Medulla oblongata (tissue), 1 donor: Measurements from ENCODE around the gene FEM1A.
"Not testable (repeated sequence)": the region's sequence is repeated elsewhere in the genome, so short reads cannot be mapped to it uniquely, and the experiment has no call there.

Source experiments
- DNase-seq: peaks from one replicate; pipeline ENCODE4 v3.0.0-alpha.2; 2015; ENCODE audit errors: extremely low spot score

FEM1A gene, protein sequence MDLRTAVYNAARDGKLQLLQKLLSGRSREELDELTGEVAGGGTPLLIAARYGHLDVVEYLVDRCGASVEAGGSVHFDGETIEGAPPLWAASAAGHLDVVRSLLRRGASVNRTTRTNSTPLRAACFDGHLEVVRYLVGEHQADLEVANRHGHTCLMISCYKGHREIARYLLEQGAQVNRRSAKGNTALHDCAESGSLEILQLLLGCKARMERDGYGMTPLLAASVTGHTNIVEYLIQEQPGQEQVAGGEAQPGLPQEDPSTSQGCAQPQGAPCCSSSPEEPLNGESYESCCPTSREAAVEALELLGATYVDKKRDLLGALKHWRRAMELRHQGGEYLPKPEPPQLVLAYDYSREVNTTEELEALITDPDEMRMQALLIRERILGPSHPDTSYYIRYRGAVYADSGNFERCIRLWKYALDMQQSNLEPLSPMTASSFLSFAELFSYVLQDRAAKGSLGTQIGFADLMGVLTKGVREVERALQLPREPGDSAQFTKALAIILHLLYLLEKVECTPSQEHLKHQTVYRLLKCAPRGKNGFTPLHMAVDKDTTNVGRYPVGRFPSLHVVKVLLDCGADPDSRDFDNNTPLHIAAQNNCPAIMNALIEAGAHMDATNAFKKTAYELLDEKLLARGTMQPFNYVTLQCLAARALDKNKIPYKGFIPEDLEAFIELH

DNA sequence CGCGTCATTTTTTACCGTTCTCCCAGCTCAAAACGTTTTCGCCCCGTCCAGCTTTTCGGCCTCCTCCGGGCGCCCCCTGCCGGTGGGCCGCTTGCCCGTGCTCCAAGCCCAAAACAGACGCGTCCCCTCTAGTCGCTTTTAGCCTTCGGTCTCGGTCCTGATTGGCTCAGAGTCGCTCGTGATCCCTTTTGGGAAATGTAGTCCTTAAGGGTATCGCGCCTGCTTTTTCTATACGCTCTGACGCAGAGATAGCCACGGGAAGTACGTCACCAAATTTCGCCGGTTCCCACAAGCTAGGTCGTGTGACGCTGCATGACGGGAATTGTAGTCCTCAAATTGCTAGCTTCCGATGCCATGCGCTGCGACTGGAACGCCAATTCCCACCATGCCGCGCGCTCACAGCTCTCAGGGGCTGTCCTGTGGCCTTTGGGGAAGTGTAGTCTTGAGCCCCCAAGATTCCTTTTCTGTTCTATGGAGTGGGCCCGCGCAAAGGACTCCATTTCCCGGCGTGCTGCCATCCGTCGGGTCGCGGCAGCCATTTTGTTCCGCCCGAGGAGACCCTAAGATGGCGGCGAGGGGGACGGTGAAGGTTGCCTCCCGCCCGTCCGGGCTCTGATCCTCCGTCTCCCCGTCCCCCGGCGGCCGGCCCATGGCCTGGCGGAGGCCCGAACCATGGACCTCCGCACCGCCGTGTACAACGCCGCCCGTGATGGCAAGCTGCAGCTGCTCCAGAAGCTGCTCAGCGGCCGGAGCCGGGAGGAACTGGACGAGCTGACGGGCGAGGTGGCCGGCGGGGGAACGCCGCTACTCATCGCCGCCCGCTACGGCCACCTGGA is at the start of gene FEM1A:
Gene FEM1A, plus strand, starts transcription at position 552 of the 836 bp plus-strand sequence. Its CDS starts 121 bp downstream, at position 673.
- DNase-seq, result peak; percentile 100

DNA sequence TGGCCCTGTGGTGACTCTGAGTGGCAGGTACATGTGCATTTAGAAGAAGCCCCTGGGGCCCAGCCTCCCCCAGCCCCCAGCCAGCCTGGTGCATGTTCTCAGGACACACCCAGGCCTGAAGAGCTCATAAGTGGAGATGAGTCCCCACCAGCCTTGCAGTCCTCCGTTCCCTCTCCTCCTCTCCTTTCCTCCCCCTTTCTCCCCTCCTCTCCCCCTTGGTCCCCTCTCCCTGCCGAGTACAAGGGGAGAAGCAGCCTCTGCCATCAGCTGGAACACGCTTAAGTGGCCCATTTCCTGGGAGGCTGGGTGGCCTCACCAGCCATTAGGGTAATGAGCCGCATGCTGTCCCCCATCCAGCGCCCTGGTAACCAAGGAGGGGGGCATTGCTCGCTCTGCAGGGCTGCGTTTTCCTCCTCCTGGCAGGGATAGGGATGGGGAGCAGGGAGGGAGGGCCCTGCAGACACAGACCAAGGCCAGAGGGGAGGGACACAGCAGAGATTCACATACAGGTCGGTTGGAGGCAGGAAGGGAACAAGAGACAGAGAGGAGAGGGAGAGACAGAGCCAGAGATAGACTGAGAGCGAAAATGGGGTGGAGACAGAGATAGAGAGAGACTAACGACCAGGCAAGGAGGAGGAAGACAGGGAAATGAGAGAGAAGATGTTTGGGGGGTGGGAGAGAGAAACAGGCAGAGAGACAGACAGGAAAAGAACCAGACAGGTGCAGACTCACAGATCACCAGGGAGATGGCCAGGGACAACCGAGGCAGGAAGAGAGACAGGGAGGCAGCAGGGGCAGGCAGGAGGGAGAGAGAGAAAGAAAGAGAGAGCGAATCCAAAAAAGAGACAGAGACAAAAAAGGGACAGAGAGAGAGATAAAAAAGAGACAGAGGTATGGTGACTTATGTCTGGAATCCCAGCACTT is 48.5 kb upstream of the FEM1A start:
- DNase-seq, result peak; percentile 38

GRCh38 chr19:4744451-4745174 is 46.9 kb upstream of the FEM1A start:
- DNase-seq, result no peak

- DNase-seq, result not testable (repeated sequence)
Measured at GRCh38 chr19:4745175-4745574, 46.4 kb upstream of the FEM1A start.

DNA sequence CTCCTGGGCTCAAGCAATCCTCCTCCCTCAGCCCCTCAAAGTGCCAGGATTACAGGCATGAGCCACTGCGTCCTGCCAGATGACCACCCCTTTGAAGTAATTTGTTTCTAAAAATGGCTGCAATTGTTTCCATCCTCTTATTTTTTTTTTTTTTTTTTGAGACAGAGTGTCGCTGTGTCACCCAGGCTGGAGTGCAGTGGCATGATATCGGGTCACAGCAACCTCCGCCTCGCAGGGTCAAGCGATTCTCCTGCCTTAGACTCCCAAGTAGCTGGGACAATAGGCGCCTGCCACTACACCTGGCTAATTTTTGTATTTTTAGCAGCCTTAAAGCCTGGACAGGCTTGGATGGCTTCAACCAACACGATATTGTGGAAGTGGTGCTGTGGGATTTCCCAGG is 45.5 kb upstream of the FEM1A start:
- DNase-seq, result no peak

DNA sequence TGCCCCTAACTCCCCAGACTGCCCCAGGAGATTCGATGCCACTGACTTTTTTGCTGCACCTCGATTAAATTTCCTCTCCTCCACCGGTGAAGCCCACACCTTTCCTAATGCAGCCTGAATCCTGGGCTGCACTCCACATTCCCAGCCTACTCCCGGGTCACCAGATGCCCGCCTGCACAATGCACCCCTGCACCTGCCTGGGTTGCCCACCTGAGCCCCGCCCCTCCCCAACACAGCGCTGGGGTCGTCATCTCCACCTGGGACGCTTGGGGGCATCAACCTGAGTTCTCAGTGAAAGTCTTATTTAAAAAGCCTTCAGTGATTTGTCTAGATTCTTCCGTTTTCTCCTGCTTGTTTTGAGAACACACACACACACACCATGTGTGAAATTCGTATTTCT is 43.3 kb upstream of the FEM1A start:
- no peak for DNase-seq

DNA sequence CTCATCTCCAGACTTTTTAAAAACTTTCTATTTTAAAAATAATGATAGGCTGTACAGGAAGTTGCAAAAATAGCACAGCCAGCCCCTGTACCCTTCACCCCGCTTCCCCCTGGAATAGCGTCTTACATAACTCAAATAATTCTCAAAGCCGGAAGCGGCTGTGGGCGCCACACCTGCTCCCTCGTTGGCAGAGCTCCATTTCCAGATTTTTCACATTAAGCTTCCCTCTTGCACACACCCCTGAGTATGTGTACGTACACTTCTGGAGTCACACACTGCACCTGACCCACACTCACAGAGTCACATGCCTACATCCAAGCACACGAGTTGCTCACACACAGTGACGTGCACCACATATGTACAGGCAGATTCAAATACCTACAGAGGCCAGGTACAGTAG is 42.9 kb upstream of the FEM1A start:
- no peak for DNase-seq

DNA sequence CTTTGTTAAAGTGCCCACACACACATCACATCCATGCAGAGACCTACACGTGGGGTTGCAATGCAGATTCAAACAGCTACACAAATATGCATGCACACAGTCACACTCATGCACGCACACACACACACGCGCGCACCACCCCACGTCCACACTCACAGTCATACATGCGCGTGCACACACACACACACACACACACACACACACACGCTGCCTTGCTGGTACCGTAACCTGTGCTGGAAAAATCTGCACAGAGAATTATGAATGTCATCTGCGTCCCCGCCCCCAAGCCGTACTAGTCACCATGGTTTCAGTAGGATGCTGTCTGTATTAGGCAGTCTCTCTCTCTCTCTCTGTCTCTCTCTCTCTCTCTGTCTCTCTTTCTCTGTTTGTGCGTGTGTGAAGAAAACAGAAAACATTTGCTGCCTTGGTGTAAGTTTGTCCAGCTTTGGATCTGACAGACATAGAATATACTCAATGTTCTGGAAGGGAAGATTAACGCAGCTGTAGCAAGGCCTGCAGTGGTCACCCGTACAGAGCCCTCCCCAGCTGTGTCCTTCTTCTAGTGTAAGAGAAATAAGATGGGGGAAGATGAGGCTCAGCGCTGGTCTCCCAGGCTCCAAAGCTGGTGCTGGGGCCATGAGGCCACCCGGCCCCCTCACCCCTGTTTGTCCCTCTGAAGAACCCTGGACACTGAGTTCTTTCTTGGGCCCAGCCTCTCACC is 41.5 kb upstream of the FEM1A start:
- DNase-seq, result no peak

DNA sequence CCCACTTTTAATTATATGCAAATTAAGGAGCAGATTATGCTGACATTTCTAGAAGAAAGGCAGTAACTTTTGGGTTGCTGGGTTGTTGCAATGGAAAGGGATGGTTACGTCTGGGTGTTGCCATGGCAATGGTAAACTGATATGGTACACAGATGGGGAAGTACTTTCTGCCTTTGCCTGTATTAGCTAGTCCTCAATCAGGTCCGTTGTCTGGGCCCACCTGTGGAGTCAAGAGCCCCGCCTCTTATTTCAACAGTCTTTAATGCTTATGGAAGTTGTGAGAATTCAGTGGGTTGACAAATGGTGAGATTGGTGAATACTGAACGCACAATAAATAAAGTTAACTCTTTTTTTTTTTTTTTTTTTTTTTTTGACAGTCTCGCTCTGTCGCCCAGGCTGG is 37.3 kb upstream of the FEM1A start:
- DNase-seq, result no peak

DNA sequence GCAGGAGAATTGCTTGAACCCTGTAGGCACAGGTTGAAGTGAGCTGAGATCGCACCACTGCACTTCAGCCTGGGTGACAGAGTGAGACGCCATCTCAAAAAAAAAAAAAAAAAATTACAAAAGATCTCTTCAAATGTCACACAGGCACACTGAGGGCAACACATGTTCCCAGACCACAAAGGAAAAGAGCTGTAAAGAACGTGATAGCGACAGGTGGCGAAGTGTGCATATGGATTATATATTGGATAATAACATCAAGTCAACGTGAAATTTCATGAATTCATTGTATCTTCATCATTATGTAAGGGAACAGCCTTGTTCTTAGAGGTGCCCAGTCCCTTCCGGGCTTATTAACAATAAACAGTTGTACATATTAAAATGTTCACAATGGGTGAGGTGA is 36.1 kb upstream of the FEM1A start:
- DNase-seq, result no peak

- no peak for DNase-seq
Measured at GRCh38 chr19:4758082-4758481, 33.5 kb upstream of the FEM1A start.

GRCh38 chr19:4758659-4759058 is 32.9 kb upstream of the FEM1A start:
- DNase-seq, result no peak

GRCh38 chr19:4759388-4760284 is 31.9 kb upstream of the FEM1A start:
- peak; percentile 93 for DNase-seq

DNA sequence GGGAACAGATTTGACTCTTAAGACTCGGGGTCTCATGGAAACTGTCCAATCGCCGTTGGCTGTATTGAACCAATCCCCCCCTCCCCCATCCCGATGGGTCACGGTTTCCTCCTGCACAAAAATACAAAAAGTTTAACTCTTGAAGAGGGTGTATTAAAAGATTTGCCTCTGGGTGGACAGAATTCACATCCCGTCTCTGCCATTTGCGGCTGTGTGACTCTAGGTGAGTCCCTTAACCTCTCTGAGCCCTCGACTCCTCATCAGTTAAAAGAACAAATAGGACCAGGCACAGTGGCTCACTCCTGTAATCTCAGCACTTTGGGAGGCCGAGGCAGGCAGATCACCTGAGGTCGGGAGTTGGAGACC is 31.3 kb upstream of the FEM1A start:
- no peak for DNase-seq

GRCh38 chr19:4763021-4763420 is 28.5 kb upstream of the FEM1A start:
- DNase-seq, result no peak

- no peak for DNase-seq
Measured at GRCh38 chr19:4764393-4764660, 27.2 kb upstream of the FEM1A start.

GRCh38 chr19:4768934-4769777 is 22.4 kb upstream of the FEM1A start:
- peak; percentile 81 for DNase-seq

DNA sequence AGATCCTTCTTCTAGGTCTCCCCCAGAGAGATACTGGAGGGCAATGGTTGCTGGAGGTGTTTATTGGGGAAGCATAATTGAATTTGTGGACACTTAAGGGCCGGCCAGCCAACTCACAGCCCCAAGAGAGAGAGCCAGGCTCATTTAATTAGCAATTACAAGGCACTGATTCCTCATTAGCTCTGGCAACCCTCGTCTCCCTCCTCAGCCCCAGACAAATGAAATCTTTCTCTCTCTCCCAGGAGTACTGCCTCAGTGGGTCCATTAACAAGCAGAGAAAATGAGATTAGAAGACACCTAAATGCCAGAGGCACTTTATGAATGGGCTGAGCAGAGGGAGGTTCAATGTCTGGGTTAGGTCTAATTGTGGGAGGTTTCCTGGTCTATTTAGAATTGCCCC is 19.0 kb upstream of the FEM1A start:
- DNase-seq, result no peak
